Smooth muscle cell (in vitro differentiated cells): Measurements from ENCODE around the gene HSPA1A. TPM values are rescaled to one million over a fixed set of nuclear protein-coding genes. Genes with fewer than 3 reads are reported as not detected.

ENCODE experiments used
- DNase-seq: peaks from one replicate; lab custom pipeline; 2025; ENCODE audit not compliant: unreplicated experiment; lab: John Stamatoyannopoulos, UW
- H2AFZ ChIP-seq: fragments of 200-600 bp; sonication (generic); 2 replicates; pipeline ENCODE4 v1.6.0; 2016; ENCODE audit warnings: antibody characterized with exemption, low read depth, mild to moderate bottlenecking
- H3F3A ChIP-seq: fragments of 200-600 bp; sonication (generic); 2 replicates; pipeline ENCODE4 v1.6.0; 2017; ENCODE audit warnings: antibody characterized with exemption, low read depth
- H3K27ac ChIP-seq: fragments of 200-600 bp; sonication (generic); 2 replicates; pipeline ENCODE4 v1.5.1; 2016; ENCODE audit warnings: low read depth, mild to moderate bottlenecking
- H3K27me3 ChIP-seq: fragments of 200-600 bp; sonication (generic); 2 replicates; pipeline ENCODE4 v1.6.1; 2016; ENCODE audit warnings: low read depth, mild to moderate bottlenecking
- H3K36me3 ChIP-seq: fragments of 200-600 bp; sonication (generic); 2 replicates; pipeline ENCODE4 v1.5.1; 2016; ENCODE audit warnings: low read depth
- H3K4me1 ChIP-seq: fragments of 200-600 bp; sonication (generic); 2 replicates; pipeline ENCODE4 v1.5.1; 2016; ENCODE audit warnings: low read depth
- H3K4me2 ChIP-seq: fragments of 200-600 bp; sonication (generic); 2 replicates; pipeline ENCODE4 v1.6.0; 2016; ENCODE audit warnings: mild to moderate bottlenecking
- H3K4me3 ChIP-seq: fragments of 200-600 bp; sonication (generic); 2 replicates; pipeline ENCODE4 v1.5.1; 2016; ENCODE audit warnings: mild to moderate bottlenecking
- H3K79me2 ChIP-seq: fragments of 200-600 bp; sonication (generic); 2 replicates; pipeline ENCODE4 v1.6.0; 2016; ENCODE audit warnings: low read depth, mild to moderate bottlenecking
- H3K9ac ChIP-seq: fragments of 200-600 bp; sonication (generic); 2 replicates; pipeline ENCODE4 v1.6.0; 2016; ENCODE audit warnings: low read depth
- H3K9me3 ChIP-seq: fragments of 200-600 bp; sonication (generic); replicated peaks from 2 replicates; pipeline ENCODE4 v1.5.1; 2016; ENCODE audit warnings: low read depth
- H4K20me1 ChIP-seq: fragments of 200-600 bp; sonication (generic); 2 replicates; pipeline ENCODE4 v1.6.0; 2016; ENCODE audit warnings: low read depth
- WGBS: methylation state at CpG from one replicate; pipeline ENCODE4 v1.1.7; 2016; ENCODE audit warnings: low lambda C conversion rate; 5-methylcytosine and 5-hydroxymethylcytosine counted together
- polyA plus RNA-seq: library from polyadenylated mRNA; unstranded; fragments of >200 nt; fragmentation: Nextera tagmentation; extraction: Ambion mirVana; gene quantifications from 2 replicates; pipeline ENCODE4 v1.2.1, GENCODE V29; 2016
- total RNA-seq: library from RNA; depleted of rRNA; stranded (reverse); fragments of >200 nt; gene quantifications from 2 replicates; pipeline ENCODE4 v1.2.3, GENCODE V29; 2014
- TF ChIP-seq, protein P1 (sequence below): fragments of 200-600 bp; sonication (generic); IDR thresholded peaks from 2 replicates; pipeline ENCODE4 v1.5.1; 2017; ENCODE audit warnings: borderline replicate concordance, mild to moderate bottlenecking, antibody characterized with exemption; ENCODE audit not compliant: insufficient read depth, poor library complexity, severe bottlenecking

The HSPA1A gene
- total and polyA plus RNA-seq, 2 experiments from 2014 or later, result 52.6 to 61.2 TPM

GRCh38 chr6:31826793-31827285, 11.5 kb downstream of the HSPA1A start:
- peak; percentile 33 for DNase-seq
- Histone ChIP-seq H3K4me3 (peak overlapping the region; percentile 62), H3K4me1 (peaks cover 9% of the 10 kb centered on the region), H3K9ac (peak overlapping the region; percentile 8), H3K79me2 (peaks cover 20% of the 10 kb centered on the region), H3K27ac (peak overlapping the region; percentile 57), H3K4me2 (peak overlapping the region; percentile 78), H3K9me3 (no peaks in the 10 kb centered on the region), H3K36me3 (no peaks in the 10 kb centered on the region), H4K20me1 (peaks cover 5% of the 10 kb centered on the region), H2AFZ (peak overlapping the region; percentile 51), H3F3A (peaks cover 12% of the 10 kb centered on the region), H3K27me3 (no peaks in the 10 kb centered on the region)
- TF ChIP-seq, protein P1, sequence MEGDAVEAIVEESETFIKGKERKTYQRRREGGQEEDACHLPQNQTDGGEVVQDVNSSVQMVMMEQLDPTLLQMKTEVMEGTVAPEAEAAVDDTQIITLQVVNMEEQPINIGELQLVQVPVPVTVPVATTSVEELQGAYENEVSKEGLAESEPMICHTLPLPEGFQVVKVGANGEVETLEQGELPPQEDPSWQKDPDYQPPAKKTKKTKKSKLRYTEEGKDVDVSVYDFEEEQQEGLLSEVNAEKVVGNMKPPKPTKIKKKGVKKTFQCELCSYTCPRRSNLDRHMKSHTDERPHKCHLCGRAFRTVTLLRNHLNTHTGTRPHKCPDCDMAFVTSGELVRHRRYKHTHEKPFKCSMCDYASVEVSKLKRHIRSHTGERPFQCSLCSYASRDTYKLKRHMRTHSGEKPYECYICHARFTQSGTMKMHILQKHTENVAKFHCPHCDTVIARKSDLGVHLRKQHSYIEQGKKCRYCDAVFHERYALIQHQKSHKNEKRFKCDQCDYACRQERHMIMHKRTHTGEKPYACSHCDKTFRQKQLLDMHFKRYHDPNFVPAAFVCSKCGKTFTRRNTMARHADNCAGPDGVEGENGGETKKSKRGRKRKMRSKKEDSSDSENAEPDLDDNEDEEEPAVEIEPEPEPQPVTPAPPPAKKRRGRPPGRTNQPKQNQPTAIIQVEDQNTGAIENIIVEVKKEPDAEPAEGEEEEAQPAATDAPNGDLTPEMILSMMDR, result no peak
- 6% methylated on average over 13 of the region's 13 CpGs for whole genome bisulfite sequencing

DNA sequence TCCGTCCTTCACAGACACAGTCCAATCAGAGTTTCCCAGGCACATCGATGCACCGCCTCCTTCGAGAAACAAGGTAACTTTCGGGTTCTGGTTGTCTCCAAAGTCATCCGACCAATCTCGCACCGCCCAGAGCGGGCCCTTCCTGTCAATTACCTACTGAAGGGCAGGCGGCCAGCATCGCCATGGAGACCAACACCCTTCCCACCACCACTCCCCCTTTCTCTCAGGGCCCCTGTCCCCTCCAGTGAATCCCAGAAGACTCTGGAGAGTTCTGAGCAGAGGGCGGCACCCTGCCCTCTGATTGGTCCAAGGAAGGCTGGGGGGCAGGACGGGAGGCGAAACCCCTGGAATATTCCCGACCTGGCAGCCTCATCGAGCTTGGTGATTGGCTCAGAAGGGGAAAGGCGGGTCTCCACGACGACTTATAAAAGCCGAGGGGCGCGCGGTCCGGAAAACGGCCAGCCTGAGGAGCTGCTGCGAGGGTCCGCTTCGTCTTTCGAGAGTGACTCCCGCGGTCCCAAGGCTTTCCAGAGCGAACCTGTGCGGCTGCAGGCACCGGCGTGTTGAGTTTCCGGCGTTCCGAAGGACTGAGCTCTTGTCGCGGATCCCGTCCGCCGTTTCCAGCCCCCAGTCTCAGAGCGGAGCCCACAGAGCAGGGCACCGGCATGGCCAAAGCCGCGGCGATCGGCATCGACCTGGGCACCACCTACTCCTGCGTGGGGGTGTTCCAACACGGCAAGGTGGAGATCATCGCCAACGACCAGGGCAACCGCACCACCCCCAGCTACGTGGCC, 12.1 kb downstream of the HSPA1A start, which contains the start of gene HSPA1B:
HSPA1B (plus strand) TSS at position 453 of the 794 bp plus-strand sequence; CDS start at position 666, 213 bp downstream.
- Histone ChIP-seq H3K4me3 (peak within 1 kb of the TSS; percentile 62), H3K36me3 (no peaks in the 10 kb centered on the region), H4K20me1 (peaks cover 5% of the 10 kb centered on the region), H3F3A (peaks cover 12% of the 10 kb centered on the region), H3K79me2 (peaks cover 21% of the 10 kb centered on the region), H3K9ac (peak within 1 kb of the TSS; percentile 44), H2AFZ (peak within 1 kb of the TSS; percentile 51), H3K9me3 (no peaks in the 10 kb centered on the region), H3K4me1 (peaks cover 9% of the 10 kb centered on the region), H3K27ac (peak within 1 kb of the TSS; percentile 57), H3K4me2 (peak within 1 kb of the TSS; percentile 78), H3K27me3 (no peaks in the 10 kb centered on the region)
- TF ChIP-seq, protein P1, result no peak
- under 1% methylated on average over 52 of the region's 56 CpGs for WGBS
- DNase-seq, result peak; percentile 94

- peak overlapping the region; percentile 94 for H3K4me2 ChIP-seq
- no peak overlapping the region for H3K27ac ChIP-seq
- peaks cover 17% of the 10 kb centered on the region for H3F3A ChIP-seq
- H2AFZ ChIP-seq, result no peak overlapping the region
- H3K27me3 ChIP-seq, result no peaks in the 10 kb centered on the region
- H3K4me3 ChIP-seq, result peak overlapping the region; percentile 86
- H3K36me3 ChIP-seq, result no peaks in the 10 kb centered on the region
- no peaks in the 10 kb centered on the region for H3K9me3 ChIP-seq
- H3K9ac ChIP-seq, result peak overlapping the region; percentile 70
- peaks cover 22% of the 10 kb centered on the region for H3K79me2 ChIP-seq
- H4K20me1 ChIP-seq, result peaks cover 5% of the 10 kb centered on the region
- H3K4me1 ChIP-seq, result peaks cover 9% of the 10 kb centered on the region
- 2% methylated on average over 14 of the region's 15 CpGs for WGBS
- TF ChIP-seq, protein P1, result peak; percentile 48
- no peak for DNase-seq
These were observed 14.4 kb downstream of the HSPA1A start for GRCh38 chr6:31829633-31830283.
